Measurements from ENCODE around the gene PPOX. TPM values are rescaled to one million over a fixed set of nuclear protein-coding genes. Genes with fewer than 3 reads are reported as not detected.

PPOX gene
- total and polyA plus RNA-seq, 4 experiments from 2014 or later = 16.3 to 69.8 (median 42.5) TPM

- peaks cover 62% of the 10 kb centered on the region for H3K4me1 ChIP-seq (ENCODE audit: insufficient read depth, low read length)
- peak overlapping the region; percentile 85 to 98 for H3K4me3 ChIP-seq (ENCODE audit: low read length in 2 of 2)
- H3K9me3 Mint-ChIP-seq = no peaks in the 10 kb centered on the region
- H3K36me3 ChIP-seq (ENCODE audit: insufficient read depth, low read length) = peaks cover 11% of the 10 kb centered on the region
- peak overlapping the region; percentile 95 to 98 (median 96) for H3K4me3 Mint-ChIP-seq
- H3K36me3 Mint-ChIP-seq = peaks cover 15 to 33% of the 10 kb centered on the region in 2 donors
- ChIA-PET POLR2A (ENCODE audit: partially characterized antibody) (interaction anchor here (0.6 to 5.9 kb wide), 29 partner anchors 11 to 939 kb away, joined by 3 to 134 read pairs (median 11); partner anchors contain the start of genes ARHGAP30, B4GALT3, DCAF8 and DEDD), CTCF (ENCODE audit: partially characterized antibody) (interaction anchor here (0.7 to 7.3 kb wide), 13 partner anchors 8 to 181 kb away, joined by 3 to 103 read pairs (median 7); partner anchors contain the start of genes APOA2, PPOX, TOMM40L and UFC1)
- H3K27me3 Mint-ChIP-seq = peaks cover 0 to 1% of the 10 kb centered on the region in 2 donors
- H3K27ac ChIP-seq (ENCODE audit: low read depth, low read length) = peak overlapping the region; percentile 96
- peaks cover 31 to 62% (median 49%) of the 10 kb centered on the region in 4 donors for H3K4me1 Mint-ChIP-seq
- no peaks in the 10 kb centered on the region for H3K9me3 ChIP-seq (ENCODE audit: control insufficient read depth in 1 of 2, low read length in 2 of 2)
- peak overlapping the region; percentile 94 to 99 (median 99) for H3K27ac Mint-ChIP-seq
- DNase-seq = peak in 1 of 5 donors; percentile 18
- intact Hi-C loops (cut with micrococcal nuclease) = no loop called here
- H3K27me3 ChIP-seq (ENCODE audit: insufficient read depth, low read length) = no peaks in the 10 kb centered on the region
These were observed 35.0 kb downstream of the PPOX start for GRCh38 chr1:161200992-161201835.

- H3K9me3 ChIP-seq (ENCODE audit: control insufficient read depth in 1 of 2, low read length in 2 of 2) = no peaks in the 10 kb centered on the region
- peaks cover 66% of the 10 kb centered on the region for H3K4me1 ChIP-seq (ENCODE audit: insufficient read depth, low read length)
- Mint-ChIP-seq H3K27ac (peak within 1 kb of the TSS; percentile 94 to 99 (median 99)), H3K9me3 (no peaks in the 10 kb centered on the region), H3K36me3 (peaks cover 19 to 41% of the 10 kb centered on the region in 2 donors), H3K4me1 (peaks cover 32 to 68% (median 56%) of the 10 kb centered on the region in 4 donors), H3K27me3 (peaks cover 0 to 1% of the 10 kb centered on the region in 2 donors), H3K4me3 (peak within 1 kb of the TSS; percentile 95 to 98 (median 96))
- peak within 1 kb of the TSS; percentile 96 for H3K27ac ChIP-seq (ENCODE audit: low read depth, low read length)
- H3K27me3 ChIP-seq (ENCODE audit: insufficient read depth, low read length) = no peaks in the 10 kb centered on the region
- ChIA-PET CTCF (ENCODE audit: partially characterized antibody) (interaction anchor here (0.7 to 7.3 kb wide), 20 partner anchors 9 to 192 kb away, joined by 3 to 103 read pairs (median 4); partner anchors contain the start of genes APOA2, PPOX, SDHC and TOMM40L), POLR2A (ENCODE audit: partially characterized antibody) (interaction anchor here (0.6 to 5.9 kb wide), 37 partner anchors 10 to 940 kb away, joined by 3 to 134 read pairs (median 5); partner anchors contain the start of genes ARHGAP30, B4GALT3, CFAP126 and DCAF8)
- peaks cover 19% of the 10 kb centered on the region for H3K36me3 ChIP-seq (ENCODE audit: insufficient read depth, low read length)
- intact Hi-C loops (cut with micrococcal nuclease) = loop anchor here (1.0 to 2.0 kb wide), 4 partner anchors 20 to 105 kb away; partner anchors contain the start of gene PPOX
- peak within 1 kb of the TSS; percentile 85 to 98 for H3K4me3 ChIP-seq (ENCODE audit: low read length in 2 of 2)
- peak; percentile 91 to 98 (median 94) for DNase-seq
These were observed 35.8 kb downstream of the PPOX start, which contains the start of gene NDUFS2 for GRCh38 chr1:161201836-161202712. Gene NDUFS2 (plus strand): TSS chr1:161202367. CDS start chr1:161202386, 19 bp downstream.

GRCh38 chr1:161206411-161207140 lies 40.4 kb downstream of the PPOX start:
- Histone ChIP-seq H3K27ac (ENCODE audit: low read depth, low read length) (no peak overlapping the region), H3K27me3 (ENCODE audit: insufficient read depth, low read length) (no peaks in the 10 kb centered on the region), H3K4me3 (ENCODE audit: low read length in 2 of 2) (no peak overlapping the region), H3K9me3 (ENCODE audit: control insufficient read depth in 1 of 2, low read length in 2 of 2) (no peaks in the 10 kb centered on the region), H3K4me1 (ENCODE audit: insufficient read depth, low read length) (peaks cover 50% of the 10 kb centered on the region), H3K36me3 (ENCODE audit: insufficient read depth, low read length) (peaks cover 48% of the 10 kb centered on the region)
- ChIA-PET CTCF (ENCODE audit: partially characterized antibody) (interaction anchor here (1.1 to 7.3 kb wide), 6 partner anchors 13 to 99 kb away, joined by 4 to 103 read pairs (median 32); partner anchors contain the start of genes APOA2, PPOX and TOMM40L), POLR2A (ENCODE audit: partially characterized antibody) (interaction anchor here (0.6 to 5.3 kb wide), 3 partner anchors 12 to 30 kb away, joined by 3 to 36 read pairs (median 4); partner anchors contain the start of gene B4GALT3)
- Mint-ChIP-seq H3K4me3 (no peak overlapping the region), H3K4me1 (peaks cover 32 to 65% (median 49%) of the 10 kb centered on the region in 4 donors), H3K36me3 (peaks cover 42 to 75% of the 10 kb centered on the region in 2 donors), H3K9me3 (no peaks in the 10 kb centered on the region), H3K27ac (peak overlapping the region in 4 of 7 donors; percentile 25 to 50 (median 39)), H3K27me3 (no peaks in the 10 kb centered on the region)
- no peak for DNase-seq
- intact Hi-C loops (cut with micrococcal nuclease) = no loop called here

- Mint-ChIP-seq H3K27ac (peak overlapping the region in 1 of 7 donors; percentile 42), H3K9me3 (no peaks in the 10 kb centered on the region), H3K4me3 (no peak overlapping the region), H3K27me3 (no peaks in the 10 kb centered on the region), H3K36me3 (peaks cover 48 to 79% of the 10 kb centered on the region in 2 donors), H3K4me1 (peaks cover 32 to 59% (median 46%) of the 10 kb centered on the region in 4 donors)
- H3K4me1 ChIP-seq (ENCODE audit: insufficient read depth, low read length) = peaks cover 47% of the 10 kb centered on the region
- H3K27me3 ChIP-seq (ENCODE audit: insufficient read depth, low read length) = no peaks in the 10 kb centered on the region
- POLR2A ChIA-PET (ENCODE audit: partially characterized antibody) = interaction anchor here (0.6 kb wide), 1 partner anchor 24 kb away, joined by 3 read pairs; no protein-coding TSS in a partner anchor
- no peak for DNase-seq
- H3K9me3 ChIP-seq (ENCODE audit: control insufficient read depth in 1 of 2, low read length in 2 of 2) = no peaks in the 10 kb centered on the region
- peaks cover 54% of the 10 kb centered on the region for H3K36me3 ChIP-seq (ENCODE audit: insufficient read depth, low read length)
- no peak overlapping the region for H3K4me3 ChIP-seq (ENCODE audit: low read length in 2 of 2)
- H3K27ac ChIP-seq (ENCODE audit: low read depth, low read length) = no peak overlapping the region
- CTCF ChIA-PET (ENCODE audit: partially characterized antibody) = interaction anchor here (1.1 to 7.3 kb wide), 6 partner anchors 12 to 99 kb away, joined by 4 to 103 read pairs (median 32); partner anchors contain the start of genes APOA2 and TOMM40L
- intact Hi-C loops (cut with micrococcal nuclease) = no loop called here
These were observed 40.9 kb downstream of the PPOX start for GRCh38 chr1:161207173-161207572.

GRCh38 chr1:161209790-161210409 lies 43.7 kb downstream of the PPOX start:
- Mint-ChIP-seq H3K36me3 (peaks cover 60 to 84% of the 10 kb centered on the region in 2 donors), H3K4me1 (peaks cover 20 to 38% (median 27%) of the 10 kb centered on the region in 4 donors), H3K27me3 (no peaks in the 10 kb centered on the region), H3K9me3 (no peaks in the 10 kb centered on the region), H3K27ac (peak overlapping the region; percentile 57 to 88 (median 68)), H3K4me3 (no peak overlapping the region)
- Histone ChIP-seq H3K36me3 (ENCODE audit: insufficient read depth, low read length) (peaks cover 72% of the 10 kb centered on the region), H3K27me3 (ENCODE audit: insufficient read depth, low read length) (no peaks in the 10 kb centered on the region), H3K4me3 (ENCODE audit: low read length in 2 of 2) (no peak overlapping the region), H3K9me3 (ENCODE audit: control insufficient read depth in 1 of 2, low read length in 2 of 2) (no peaks in the 10 kb centered on the region), H3K4me1 (ENCODE audit: insufficient read depth, low read length) (peaks cover 25% of the 10 kb centered on the region), H3K27ac (ENCODE audit: low read depth, low read length) (no peak overlapping the region)
- ChIA-PET CTCF (ENCODE audit: partially characterized antibody) (interaction anchor here (0.9 to 6.1 kb wide), 11 partner anchors 8 to 172 kb away, joined by 3 to 93 read pairs (median 9); partner anchors contain the start of genes APOA2, NDUFS2, PPOX and TOMM40L), POLR2A (ENCODE audit: partially characterized antibody) (interaction anchor here (1.0 to 1.6 kb wide), 3 partner anchors 13 to 95 kb away, joined by 3 read pairs; partner anchors contain the start of gene PPOX)
- intact Hi-C loops (cut with micrococcal nuclease) = loop anchor here (1.0 kb wide), 1 partner anchor 15 kb away; no protein-coding TSS in a partner anchor
- peak; percentile 64 to 74 (median 68) for DNase-seq
